ENCODE results near the gene SNED1.

Gene SNED1

GRCh38 chr2:240960309-240960970, 38.0 kb upstream of the SNED1 start:
- DNase-seq, result no peak

- DNase-seq, result no peak
Measured at GRCh38 chr2:240960971-240961876, 37.2 kb upstream of the SNED1 start.

GRCh38 chr2:240961910-240962299, 36.5 kb upstream of the SNED1 start:
- DNase-seq, result no peak

- DNase-seq, result no peak
Measured at GRCh38 chr2:240962300-240963064, 35.9 kb upstream of the SNED1 start.

GRCh38 chr2:240963065-240963867, 35.2 kb upstream of the SNED1 start:
- DNase-seq, result no peak

GRCh38 chr2:240963868-240964703, 34.3 kb upstream of the SNED1 start:
- no peak for DNase-seq

- DNase-seq, result no peak
Measured at GRCh38 chr2:240964704-240965295, 33.6 kb upstream of the SNED1 start.

- no peak for DNase-seq
Measured at GRCh38 chr2:240965296-240965904, 33.0 kb upstream of the SNED1 start.

GRCh38 chr2:240965905-240966456, 32.4 kb upstream of the SNED1 start:
- DNase-seq, result no peak

- no peak for DNase-seq
Measured at GRCh38 chr2:240966457-240966905, 31.9 kb upstream of the SNED1 start.

GRCh38 chr2:240966906-240967680, 31.3 kb upstream of the SNED1 start:
- DNase-seq, result no peak

- no peak for DNase-seq
Measured at GRCh38 chr2:240967681-240968621, 30.5 kb upstream of the SNED1 start.

- no peak for DNase-seq
Measured at GRCh38 chr2:240968731-240969624, 29.4 kb upstream of the SNED1 start.

- no peak for DNase-seq
Measured at GRCh38 chr2:240970104-240970503, 28.3 kb upstream of the SNED1 start.

GRCh38 chr2:240970816-240971215, 27.6 kb upstream of the SNED1 start:
- no peak for DNase-seq

- no peak for DNase-seq
Measured at GRCh38 chr2:240972201-240972600, 26.2 kb upstream of the SNED1 start.

Measured in NCI-H187 treated with DMSO at 0.1 percent for 48 hours (cell line).